HepG2 (cell line): ENCODE results near the gene CCDC97. TPM values are rescaled to one million over a fixed set of nuclear protein-coding genes. Genes with fewer than 3 reads are reported as not detected.

Source experiments
- ELF1 ChIP-seq: sonication (generic); formaldehyde crosslinking; IDR thresholded peaks from 2 replicates; pipeline ENCODE4 v1.4.0; 2020; ENCODE audit warnings: missing genetic modification reagents
- HHEX ChIP-seq: IDR thresholded peaks from 2 replicates; pipeline ENCODE4 v1.6.1; 2016; ENCODE audit warnings: control low read depth
- IKZF1 ChIP-seq: fragments of 450-650 bp; IDR thresholded peaks from 2 replicates; pipeline ENCODE4 v1.7.1; 2016
- MIER2 ChIP-seq: IDR thresholded peaks from 2 replicates; pipeline ENCODE4 v1.6.1; 2016; ENCODE audit warnings: missing biosample characterization, missing genetic modification reagents
- MLX ChIP-seq: IDR thresholded peaks from 2 replicates; pipeline ENCODE4 v1.6.1; 2016
- MXD4 ChIP-seq: IDR thresholded peaks from 2 replicates; pipeline ENCODE4 v1.6.1; 2016; ENCODE audit warnings: mild to moderate bottlenecking, missing biosample characterization, missing genetic modification reagents
- POLR2G ChIP-seq: fragments of 200-400 bp; formaldehyde crosslinking; IDR thresholded peaks from 2 replicates; pipeline ENCODE4 v1.6.1; 2018; ENCODE audit warnings: mild to moderate bottlenecking, low read depth, low read length, moderate library complexity
- RAD51 ChIP-seq: fragments of 450-650 bp; IDR thresholded peaks from 2 replicates; pipeline ENCODE4 v1.6.1; 2016; ENCODE audit warnings: borderline replicate concordance
- SATB2 ChIP-seq: sonication (generic); formaldehyde crosslinking; IDR thresholded peaks from 2 replicates; pipeline ENCODE4 v1.5.0; 2020; ENCODE audit warnings: missing genetic modification reagents
- SUZ12 ChIP-seq: fragments of 150-350 bp; IDR thresholded peaks from 2 replicates; pipeline ENCODE4 v1.6.1; 2014; ENCODE audit warnings: low read depth, low read length
- TARDBP ChIP-seq: sonication (generic); formaldehyde crosslinking; IDR thresholded peaks from 2 replicates; pipeline ENCODE4 v1.8.0; 2022; ENCODE audit warnings: mild to moderate bottlenecking, missing genetic modification reagents
- ZFP1 ChIP-seq: IDR thresholded peaks from 2 replicates; pipeline ENCODE4 v1.6.1; 2016
- ZFP62 ChIP-seq: sonication (generic); formaldehyde crosslinking; IDR thresholded peaks from 2 replicates; pipeline ENCODE4 v1.4.0; 2020; ENCODE audit warnings: missing genetic modification reagents
- ZNF12 ChIP-seq: sonication (generic); formaldehyde crosslinking; IDR thresholded peaks from 2 replicates; pipeline ENCODE4 v1.5.0; 2020; ENCODE audit warnings: missing genetic modification reagents
- ZNF496 ChIP-seq: sonication (generic); formaldehyde crosslinking; IDR thresholded peaks from 2 replicates; pipeline ENCODE4 v1.8.1; 2023; ENCODE audit warnings: mild to moderate bottlenecking, moderate library complexity, missing genetic modification reagents; ENCODE audit not compliant: insufficient replicate concordance
- ZNF589 ChIP-seq: sonication (generic); formaldehyde crosslinking; conservative IDR thresholded peaks from 2 replicates; pipeline ENCODE4 v1.8.0; 2022; ENCODE audit warnings: mild to moderate bottlenecking, moderate library complexity, missing genetic modification reagents
- ZNF598 ChIP-seq: sonication (generic); formaldehyde crosslinking; IDR thresholded peaks from 2 replicates; pipeline ENCODE4 v1.5.1; 2020; ENCODE audit warnings: mild to moderate bottlenecking, missing genetic modification reagents, borderline replicate concordance
- ZNF703 ChIP-seq: sonication (generic); formaldehyde crosslinking; IDR thresholded peaks from 2 replicates; pipeline ENCODE4 v1.5.1; 2020; ENCODE audit warnings: missing genetic modification reagents, mild to moderate bottlenecking, moderate library complexity, borderline replicate concordance
- ZNF776 ChIP-seq: sonication (generic); formaldehyde crosslinking; IDR thresholded peaks from 2 replicates; pipeline ENCODE4 v1.4.0; 2020; ENCODE audit warnings: mild to moderate bottlenecking, missing genetic modification reagents
- ZNF781 ChIP-seq: sonication (generic); formaldehyde crosslinking; IDR thresholded peaks from 2 replicates; pipeline ENCODE4 v1.5.1; 2020; ENCODE audit warnings: borderline replicate concordance, mild to moderate bottlenecking, missing genetic modification reagents; ENCODE audit errors: not compliant biosample characterization
- ZNF839 ChIP-seq: sonication (generic); formaldehyde crosslinking; IDR thresholded peaks from 2 replicates; pipeline ENCODE4 v1.4.0; 2020; ENCODE audit warnings: missing genetic modification reagents, mild to moderate bottlenecking, borderline replicate concordance
- polyA plus RNA-seq, 8 experiments: library from polyadenylated mRNA; depleted of rRNA in 3 of 8; stranded (reverse) in 7 of 8; unstranded in 1 of 8; fragments of >200 nt; fragmentation: Illumina TruSeq in 4 of 8; extraction: Trizol in 4 of 8; gene quantifications; 2 replicates each; pipeline versions ENCODE4 v1.2.1 to v1.2.3, GENCODE V29; 2011 to 2016; ENCODE audit warnings: low read depth in 4 of 8, missing spikeins in 1 of 8, mixed read lengths in 1 of 8; ENCODE audit not compliant: insufficient read depth in 1 of 8
- total RNA-seq, 5 experiments: library from RNA; depleted of rRNA; stranded (reverse); fragments of >200 nt; fragmentation: Illumina TruSeq; extraction: Trizol; gene quantifications; 2 replicates each; pipeline ENCODE4 v1.2.3, GENCODE V29; 2016; ENCODE audit warnings: low read depth in 1 of 5
- TF ChIP-seq, protein P1 (sequence below): sonication (generic); formaldehyde crosslinking; IDR thresholded peaks from 2 replicates; pipeline ENCODE4 v1.5.0; 2020; ENCODE audit warnings: missing genetic modification reagents, mild to moderate bottlenecking, borderline replicate concordance
- TF ChIP-seq, protein P2 (sequence below): sonication (generic); formaldehyde crosslinking; IDR thresholded peaks from 2 replicates; pipeline ENCODE4 v1.4.0; 2020; ENCODE audit warnings: missing genetic modification reagents
- TF ChIP-seq, protein P3 (sequence below): sonication (generic); formaldehyde crosslinking; IDR thresholded peaks from 2 replicates; pipeline ENCODE4 v1.4.0; 2020; ENCODE audit warnings: missing genetic modification reagents

CCDC97 gene
- total and polyA plus RNA-seq, 2 of the 13 experiments (the other 11 are each of a cell fraction or from before 2014, with no cell fraction given), result 6.2 to 7.3 TPM

DNA sequence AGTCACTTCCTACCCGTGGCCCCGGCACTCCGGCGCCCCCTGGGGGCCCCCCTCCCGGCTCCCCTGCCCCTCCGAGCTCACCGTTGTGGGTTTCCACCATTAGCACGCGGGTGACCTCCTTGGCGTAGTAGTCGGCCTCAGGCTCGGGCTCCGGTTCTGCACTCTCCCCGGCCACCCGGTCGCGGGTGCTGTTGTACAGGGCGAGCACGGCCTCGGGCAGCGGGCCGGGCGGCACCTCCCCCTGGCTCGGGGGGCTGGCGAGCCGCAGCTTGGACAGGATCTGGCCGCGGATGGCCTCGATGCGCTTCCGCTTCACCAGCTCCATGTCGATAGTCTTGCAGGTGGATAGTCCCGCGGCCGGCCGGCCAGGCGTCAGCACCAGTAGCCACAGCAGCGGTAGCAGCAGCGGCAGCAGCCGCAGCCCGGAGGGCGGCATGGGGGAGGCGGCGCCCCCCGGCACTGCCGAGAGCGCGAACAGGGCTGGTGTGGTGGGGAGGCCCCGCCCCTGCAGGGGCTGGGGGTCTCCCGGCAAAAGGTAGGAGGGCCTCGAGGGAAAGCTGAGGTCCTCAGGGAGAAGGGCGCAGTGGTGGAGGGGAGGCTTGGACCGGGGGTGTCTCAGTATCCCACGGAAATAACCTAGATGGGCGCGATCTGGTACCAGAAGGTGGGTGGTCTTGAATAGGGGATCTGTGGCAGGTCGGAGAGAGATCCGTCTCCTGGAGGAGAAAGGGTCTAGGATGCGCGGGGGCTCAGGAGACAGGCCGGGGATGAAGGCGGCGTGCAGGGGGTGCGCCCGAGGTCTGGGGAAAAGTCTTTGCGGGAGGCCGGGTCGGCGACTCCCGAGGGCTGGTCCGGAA is 42.9 kb downstream of the CCDC97 start (continued):
- TF ChIP-seq MXD4 (peak; percentile 44; the same call in 1 of the 2 replicates), ZFP62 (CRISPR knock-in tag) (no peak), POLR2G (no peak; the same call in 1 of the 2 replicates), ZNF781 (CRISPR knock-in tag) (no peak), HHEX (CRISPR knock-in tag) (no peak), MLX (CRISPR knock-in tag) (no peak), ZNF703 (CRISPR knock-in tag) (no peak), ZFP1 (CRISPR knock-in tag) (no peak), RAD51 (no peak), SUZ12 (no peak), ZNF776 (no peak), ZNF12 (CRISPR knock-in tag) (no peak), MIER2 (no peak), ZNF589 (no peak; the same call in 1 of the 2 replicates), ZNF839 (CRISPR knock-in tag) (no peak), IKZF1 (no peak), SATB2 (CRISPR knock-in tag) (no peak), ZNF598 (no peak), ELF1 (no peak), ZNF496 (no peak), TARDBP (CRISPR knock-in tag) (0 out of 2 replicates have a peak, but pooled peaks have one; percentile 34)
- TF ChIP-seq, protein P1, sequence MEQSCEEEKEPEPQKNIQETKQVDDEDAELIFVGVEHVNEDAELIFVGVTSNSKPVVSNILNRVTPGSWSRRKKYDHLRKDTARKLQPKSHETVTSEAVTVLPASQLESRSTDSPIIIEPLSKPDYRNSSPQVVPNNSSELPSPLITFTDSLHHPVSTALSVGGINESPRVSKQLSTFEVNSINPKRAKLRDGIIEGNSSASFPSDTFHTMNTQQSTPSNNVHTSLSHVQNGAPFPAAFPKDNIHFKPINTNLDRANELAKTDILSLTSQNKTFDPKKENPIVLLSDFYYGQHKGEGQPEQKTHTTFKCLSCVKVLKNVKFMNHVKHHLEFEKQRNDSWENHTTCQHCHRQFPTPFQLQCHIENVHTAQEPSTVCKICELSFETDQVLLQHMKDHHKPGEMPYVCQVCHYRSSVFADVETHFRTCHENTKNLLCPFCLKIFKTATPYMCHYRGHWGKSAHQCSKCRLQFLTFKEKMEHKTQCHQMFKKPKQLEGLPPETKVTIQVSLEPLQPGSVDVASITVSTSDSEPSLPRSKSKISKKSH (CRISPR knock-in tag), result peak; percentile 38; the same call in 1 of the 2 replicates
- TF ChIP-seq, protein P2, sequence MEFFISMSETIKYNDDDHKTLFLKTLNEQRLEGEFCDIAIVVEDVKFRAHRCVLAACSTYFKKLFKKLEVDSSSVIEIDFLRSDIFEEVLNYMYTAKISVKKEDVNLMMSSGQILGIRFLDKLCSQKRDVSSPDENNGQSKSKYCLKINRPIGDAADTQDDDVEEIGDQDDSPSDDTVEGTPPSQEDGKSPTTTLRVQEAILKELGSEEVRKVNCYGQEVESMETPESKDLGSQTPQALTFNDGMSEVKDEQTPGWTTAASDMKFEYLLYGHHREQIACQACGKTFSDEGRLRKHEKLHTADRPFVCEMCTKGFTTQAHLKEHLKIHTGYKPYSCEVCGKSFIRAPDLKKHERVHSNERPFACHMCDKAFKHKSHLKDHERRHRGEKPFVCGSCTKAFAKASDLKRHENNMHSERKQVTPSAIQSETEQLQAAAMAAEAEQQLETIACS (CRISPR knock-in tag), result no peak
- TF ChIP-seq, protein P3, sequence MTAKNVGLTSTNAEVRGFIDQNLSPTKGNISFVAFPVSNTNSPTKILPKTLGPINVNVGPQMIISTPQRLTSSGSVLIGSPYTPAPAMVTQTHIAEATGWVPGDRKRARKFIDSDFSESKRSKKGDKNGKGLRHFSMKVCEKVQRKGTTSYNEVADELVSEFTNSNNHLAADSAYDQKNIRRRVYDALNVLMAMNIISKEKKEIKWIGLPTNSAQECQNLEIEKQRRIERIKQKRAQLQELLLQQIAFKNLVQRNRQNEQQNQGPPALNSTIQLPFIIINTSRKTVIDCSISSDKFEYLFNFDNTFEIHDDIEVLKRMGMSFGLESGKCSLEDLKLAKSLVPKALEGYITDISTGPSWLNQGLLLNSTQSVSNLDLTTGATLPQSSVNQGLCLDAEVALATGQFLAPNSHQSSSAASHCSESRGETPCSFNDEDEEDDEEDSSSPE (CRISPR knock-in tag), result no peak
